Measurements from ENCODE around the gene TMEM51.

Gene TMEM51

GRCh38 chr1:15210651-15211375 is 57.3 kb downstream of the TMEM51 start:
- Histone ChIP-seq H3K27ac (no peak overlapping the region), H3K9ac (no peak overlapping the region), H3K4me3 (no peak overlapping the region), H3K27me3 (no peaks in the 10 kb centered on the region), H3K9me3 (replicated peaks in 1 of 11) (no peaks in the 10 kb centered on the region), H3K36me3 (peaks cover 0 to 35% (median 0%) of the 10 kb centered on the region in 11 experiments; a peak in 4 of 22 replicates), H4K20me1 (peaks cover 0 to 63% (median 0%) of the 10 kb centered on the region in 11 experiments; a peak in 7 of 22 replicates), H3K4me1 (peaks cover 0 to 30% (median 2%) of the 10 kb centered on the region in 10 experiments; a peak in 7 of 20 replicates), H3K4me2 (no peak overlapping the region)
- TF ChIP-seq Cebpa-rat (IDR thresholded peaks at IDR 0.05): no peak

DNA sequence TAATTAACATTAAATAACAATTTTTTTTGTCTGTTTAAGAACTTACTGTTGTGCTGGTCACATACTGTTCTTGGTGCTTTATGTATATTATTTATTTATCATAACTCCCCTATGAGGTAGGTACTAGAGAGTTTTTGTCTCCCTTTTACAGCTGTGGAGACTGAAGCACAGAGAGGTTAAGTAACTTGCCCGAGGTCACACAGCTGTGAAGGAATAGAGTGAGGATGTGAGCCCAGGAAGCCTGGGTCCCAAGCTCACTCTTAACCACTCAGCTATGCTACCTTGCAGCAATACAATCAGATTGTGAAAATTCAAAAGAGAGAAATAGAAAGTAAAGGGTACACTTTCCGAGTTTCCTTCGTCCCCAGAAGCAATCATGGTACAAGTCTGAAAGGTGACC is 57.9 kb downstream of the TMEM51 start:
- no peaks in the 10 kb centered on the region for H3K9me3 ChIP-seq (replicated peaks in 1 of 11)
- peaks cover 0 to 58% (median 0%) of the 10 kb centered on the region in 11 experiments; a peak in 6 of 22 replicates for H4K20me1 ChIP-seq
- no peaks in the 10 kb centered on the region for H3K27me3 ChIP-seq
- no peak for TF ChIP-seq Cebpa-rat (IDR thresholded peaks at IDR 0.05)
- H3K36me3 ChIP-seq: peaks cover 0 to 35% (median 0%) of the 10 kb centered on the region in 11 experiments; a peak in 4 of 22 replicates
- no peak overlapping the region for H3K4me2 ChIP-seq
- no peak overlapping the region for H3K9ac ChIP-seq
- H3K4me3 ChIP-seq: no peak overlapping the region
- peaks cover 0 to 28% (median 1%) of the 10 kb centered on the region in 10 experiments; a peak in 7 of 20 replicates for H3K4me1 ChIP-seq
- no peak overlapping the region for H3K27ac ChIP-seq

DNA sequence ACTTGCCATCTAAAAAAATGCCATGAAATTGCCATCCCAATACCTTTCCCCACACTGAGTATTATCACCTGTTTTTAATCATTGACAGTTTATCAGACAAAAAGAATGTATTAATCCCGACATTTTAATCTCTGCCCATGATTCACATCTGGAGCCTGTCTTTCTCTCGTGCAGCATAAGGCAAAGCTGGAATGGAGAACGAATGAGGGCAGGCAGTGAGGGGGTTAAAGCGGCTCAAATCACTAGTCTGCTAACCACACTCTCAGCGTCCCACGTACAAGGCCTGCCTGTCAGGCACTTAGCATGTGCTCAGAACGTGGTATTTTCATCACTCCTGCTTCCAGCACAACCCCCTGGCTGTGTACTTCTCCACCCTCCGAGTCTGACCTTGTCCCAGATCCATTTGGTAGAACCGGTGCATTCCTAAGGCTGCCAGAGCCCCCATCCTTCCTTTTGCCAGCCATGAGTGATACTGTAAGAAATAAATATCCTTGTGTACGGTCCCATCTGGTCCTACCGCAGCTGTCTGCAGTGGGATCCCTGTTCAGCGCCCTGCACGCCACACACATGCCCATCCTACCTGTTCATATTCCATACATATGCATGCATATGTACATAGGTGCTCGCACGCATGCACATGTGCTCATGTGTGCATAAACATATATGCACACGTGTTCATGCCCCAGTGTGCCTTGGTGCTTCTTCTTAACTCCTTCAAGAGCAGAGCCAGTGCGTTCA is 58.8 kb downstream of the TMEM51 start:
- Histone ChIP-seq H3K9me3 (replicated peaks in 1 of 11) (no peaks in the 10 kb centered on the region), H3K27me3 (no peaks in the 10 kb centered on the region), H3K9ac (peak overlapping the region in 2 of 11 experiments; percentile 4 to 15; a peak in 2 of 22 replicates), H3K36me3 (peaks cover 0 to 28% (median 0%) of the 10 kb centered on the region in 11 experiments; a peak in 4 of 22 replicates), H4K20me1 (peaks cover 0 to 48% (median 0%) of the 10 kb centered on the region in 11 experiments; a peak in 5 of 22 replicates), H3K27ac (no peak overlapping the region), H3K4me1 (peaks cover 0 to 26% (median 0%) of the 10 kb centered on the region in 10 experiments; a peak in 4 of 20 replicates), H3K4me3 (no peak overlapping the region), H3K4me2 (peak overlapping the region in 2 of 11 experiments; percentile 12 to 48; a peak in 2 of 22 replicates)
- no peak for TF ChIP-seq Cebpa-rat (IDR thresholded peaks at IDR 0.05)

DNA sequence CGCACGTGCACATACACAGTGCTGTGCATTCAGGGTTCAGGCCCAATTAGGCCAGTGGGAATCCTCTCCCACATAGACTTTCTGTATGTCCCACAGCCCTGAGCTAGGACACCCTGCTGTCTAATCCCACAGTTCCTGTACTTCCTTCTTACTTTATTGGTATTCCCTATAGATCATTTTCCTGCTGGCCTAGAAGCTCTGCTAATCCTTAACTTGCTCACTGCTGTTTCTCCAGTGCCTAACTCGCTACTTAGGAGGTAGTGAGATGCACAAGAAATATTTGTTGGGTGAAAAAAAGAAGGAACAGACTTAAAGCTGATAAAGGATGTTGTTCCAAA is 59.4 kb downstream of the TMEM51 start:
- peaks cover 0 to 27% (median 0%) of the 10 kb centered on the region in 10 experiments; a peak in 5 of 20 replicates for H3K4me1 ChIP-seq
- no peak overlapping the region for H3K27ac ChIP-seq
- peaks cover 0 to 43% (median 0%) of the 10 kb centered on the region in 11 experiments; a peak in 4 of 22 replicates for H4K20me1 ChIP-seq
- peaks cover 0 to 28% (median 0%) of the 10 kb centered on the region in 11 experiments; a peak in 4 of 22 replicates for H3K36me3 ChIP-seq
- 0 out of 22 replicates have a peak, but pooled peaks cover 0 to 3% (median 0%) of the 10 kb centered on the region in 11 experiments for H3K9me3 ChIP-seq (replicated peaks in 1 of 11)
- H3K27me3 ChIP-seq: no peaks in the 10 kb centered on the region
- peak overlapping the region in 2 of 11 experiments; percentile 12 to 48; a peak in 2 of 22 replicates for H3K4me2 ChIP-seq
- no peak for TF ChIP-seq Cebpa-rat (IDR thresholded peaks at IDR 0.05)
- no peak overlapping the region for H3K4me3 ChIP-seq
- H3K9ac ChIP-seq: peak overlapping the region in 2 of 11 experiments; percentile 4 to 15; a peak in 2 of 22 replicates

GRCh38 chr1:15213341-15213821 is 59.8 kb downstream of the TMEM51 start:
- peaks cover 0 to 38% (median 0%) of the 10 kb centered on the region in 11 experiments; a peak in 4 of 22 replicates for H4K20me1 ChIP-seq
- no peak for TF ChIP-seq Cebpa-rat (IDR thresholded peaks at IDR 0.05)
- peak overlapping the region in 1 of 11 experiments; percentile 4; a peak in 1 of 22 replicates for H3K9ac ChIP-seq
- H3K9me3 ChIP-seq (replicated peaks in 1 of 11): peaks cover 0 to 8% (median 3%) of the 10 kb centered on the region in 11 experiments; a peak in 14 of 22 replicates
- H3K36me3 ChIP-seq: peaks cover 0 to 28% (median 0%) of the 10 kb centered on the region in 11 experiments; a peak in 4 of 22 replicates
- no peaks in the 10 kb centered on the region for H3K27me3 ChIP-seq
- peaks cover 0 to 32% (median 0%) of the 10 kb centered on the region in 10 experiments; a peak in 8 of 20 replicates for H3K4me1 ChIP-seq
- H3K4me2 ChIP-seq: peak overlapping the region in 2 of 11 experiments; percentile 12 to 41; a peak in 2 of 22 replicates
- H3K27ac ChIP-seq: no peak overlapping the region
- H3K4me3 ChIP-seq: no peak overlapping the region

DNA sequence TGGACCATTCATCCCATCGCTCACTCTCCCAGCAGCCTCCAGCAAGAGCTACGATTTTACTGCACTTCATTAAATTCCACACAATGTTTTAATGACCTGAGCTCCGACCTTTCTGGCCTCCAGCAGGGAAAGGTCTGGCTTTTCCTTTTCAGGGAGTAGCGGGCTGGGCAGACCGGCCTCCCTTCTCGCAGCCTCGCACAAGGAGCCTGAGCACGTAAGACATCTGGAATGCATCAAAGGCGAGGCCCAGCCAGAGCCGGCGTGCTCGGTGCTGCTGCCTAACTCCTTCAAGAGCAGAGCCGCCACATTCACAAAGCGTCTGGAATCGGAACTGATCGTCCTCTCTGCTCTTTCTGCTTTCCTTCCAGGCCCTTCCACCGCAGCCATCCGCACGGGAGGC is 61.0 kb downstream of the TMEM51 start:
- TF ChIP-seq Cebpa-rat (IDR thresholded peaks at IDR 0.05): no peak
- H3K27ac ChIP-seq: no peak overlapping the region
- H3K27me3 ChIP-seq: no peaks in the 10 kb centered on the region
- H3K4me2 ChIP-seq: no peak overlapping the region
- H3K4me1 ChIP-seq: peaks cover 0 to 40% (median 0%) of the 10 kb centered on the region in 10 experiments; a peak in 8 of 20 replicates
- H4K20me1 ChIP-seq: peaks cover 0 to 28% (median 0%) of the 10 kb centered on the region in 11 experiments; a peak in 4 of 22 replicates
- H3K9ac ChIP-seq: no peak overlapping the region
- no peak overlapping the region for H3K4me3 ChIP-seq
- H3K36me3 ChIP-seq: peaks cover 0 to 34% (median 0%) of the 10 kb centered on the region in 11 experiments; a peak in 5 of 22 replicates
- peaks cover 8 to 19% (median 14%) of the 10 kb centered on the region in 11 experiments; a peak in 20 of 22 replicates for H3K9me3 ChIP-seq (replicated peaks in 1 of 11)

GRCh38 chr1:15215116-15215515 is 61.6 kb downstream of the TMEM51 start:
- H3K9ac ChIP-seq: no peak overlapping the region
- H3K27ac ChIP-seq: no peak overlapping the region
- peaks cover 0 to 40% (median 0%) of the 10 kb centered on the region in 11 experiments; a peak in 5 of 22 replicates for H3K36me3 ChIP-seq
- H3K4me1 ChIP-seq: peaks cover 0 to 40% (median 0%) of the 10 kb centered on the region in 10 experiments; a peak in 8 of 20 replicates
- no peak overlapping the region for H3K4me2 ChIP-seq
- H3K9me3 ChIP-seq (replicated peaks in 1 of 11): peaks cover 8 to 22% (median 17%) of the 10 kb centered on the region in 11 experiments; a peak in 20 of 22 replicates
- H3K27me3 ChIP-seq: no peaks in the 10 kb centered on the region
- TF ChIP-seq Cebpa-rat (IDR thresholded peaks at IDR 0.05): no peak
- no peak overlapping the region for H3K4me3 ChIP-seq
- peaks cover 0 to 22% (median 0%) of the 10 kb centered on the region in 11 experiments; a peak in 4 of 22 replicates for H4K20me1 ChIP-seq

DNA sequence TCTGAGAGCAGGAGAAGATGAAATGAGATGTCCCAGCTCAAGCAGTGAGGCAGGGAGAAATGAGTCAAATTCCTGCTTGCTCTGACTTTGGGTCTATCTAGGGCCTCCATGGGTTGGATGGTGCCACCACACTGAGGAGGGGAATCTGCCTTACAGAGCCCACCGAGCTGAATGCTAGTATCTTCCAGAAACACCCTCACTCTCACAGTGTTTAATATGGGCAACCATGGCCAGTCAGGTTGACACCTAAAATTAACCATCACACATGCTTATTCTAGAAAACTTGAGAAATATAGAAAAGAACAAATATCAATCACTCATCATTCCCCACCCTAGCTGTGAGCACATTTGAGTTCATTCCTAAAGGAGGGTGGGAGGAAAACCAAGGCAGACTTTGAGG is 64.1 kb downstream of the TMEM51 start:
- H3K36me3 ChIP-seq: peaks cover 0 to 45% (median 0%) of the 10 kb centered on the region in 11 experiments; a peak in 5 of 22 replicates
- TF ChIP-seq Cebpa-rat (IDR thresholded peaks at IDR 0.05): no peak
- H3K4me3 ChIP-seq: no peak overlapping the region
- peaks cover 8 to 22% (median 17%) of the 10 kb centered on the region in 11 experiments; a peak in 20 of 22 replicates for H3K9me3 ChIP-seq (replicated peaks in 1 of 11)
- peak overlapping the region in 2 of 11 experiments; percentile 45 to 71; a peak in 4 of 22 replicates for H3K4me2 ChIP-seq
- H3K27me3 ChIP-seq: no peaks in the 10 kb centered on the region
- no peak overlapping the region for H3K9ac ChIP-seq
- H4K20me1 ChIP-seq: peaks cover 0 to 2% (median 0%) of the 10 kb centered on the region in 11 experiments; a peak in 1 of 22 replicates
- H3K27ac ChIP-seq: peak overlapping the region in 2 of 11 experiments; percentile 62 to 63; a peak in 3 of 22 replicates
- peaks cover 0 to 40% (median 2%) of the 10 kb centered on the region in 10 experiments; a peak in 9 of 20 replicates for H3K4me1 ChIP-seq
